ENCODE measurements around the gene ZKSCAN5. TPM values are rescaled to one million over a fixed set of nuclear protein-coding genes. Genes with fewer than 3 reads are reported as not detected.

The ZKSCAN5 gene
- total RNA-seq, 1 donor from 2014 or later = 14.4 TPM

- TF ChIP-seq CTCF (IDR thresholded peaks at IDR 0.05; ENCODE audit: unreplicated experiment) = no peak
- H3K27me3 Mint-ChIP-seq (ENCODE audit: low read depth) = no peaks in the 10 kb centered on the region
- no peak overlapping the region for H3K27ac Mint-ChIP-seq
- H3K4me1 Mint-ChIP-seq = peaks cover 27% of the 10 kb centered on the region
- no peaks in the 10 kb centered on the region for H3K9me3 Mint-ChIP-seq
- no peak for DNase-seq (ENCODE audit: low spot score in 2 of 2, unreplicated experiment in 2 of 2)
- H3K4me3 Mint-ChIP-seq = no peak overlapping the region
- peaks cover 12% of the 10 kb centered on the region for H3K36me3 Mint-ChIP-seq
Measured at GRCh38 chr7:99554939-99555338, 50.5 kb downstream of the ZKSCAN5 start.

GRCh38 chr7:99557196-99557607 is 52.7 kb downstream of the ZKSCAN5 start:
- Mint-ChIP-seq H3K9me3 (no peaks in the 10 kb centered on the region), H3K4me1 (peaks cover 17% of the 10 kb centered on the region), H3K4me3 (peak overlapping the region; percentile 96), H3K27ac (peak overlapping the region; percentile 94), H3K36me3 (peaks cover 13% of the 10 kb centered on the region), H3K27me3 (ENCODE audit: low read depth) (no peaks in the 10 kb centered on the region)
- TF ChIP-seq CTCF (IDR thresholded peaks at IDR 0.05; ENCODE audit: unreplicated experiment) = no peak
- no peak for DNase-seq (ENCODE audit: low spot score in 2 of 2, unreplicated experiment in 2 of 2)

DNA sequence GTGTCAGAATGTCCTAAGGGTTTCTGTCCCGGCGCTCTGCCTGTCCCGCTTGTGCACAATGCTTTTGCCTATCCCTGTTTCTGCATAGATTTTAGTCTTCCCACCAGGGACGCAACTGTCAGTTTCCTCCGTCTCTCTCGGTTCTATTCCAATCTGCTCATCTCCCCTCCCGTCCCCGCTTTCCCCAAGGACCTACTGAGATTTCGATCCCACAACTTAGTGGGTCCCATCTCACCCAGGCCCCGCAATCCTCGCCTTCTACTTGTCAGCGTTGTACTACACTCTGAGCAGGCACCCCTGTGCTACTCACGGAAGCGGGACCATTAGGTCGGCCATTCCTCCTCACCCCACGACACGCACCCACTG is 53.5 kb downstream of the ZKSCAN5 start:
- Mint-ChIP-seq H3K4me3 (peak overlapping the region; percentile 96), H3K9me3 (no peaks in the 10 kb centered on the region), H3K27ac (peak overlapping the region; percentile 94), H3K36me3 (peaks cover 20% of the 10 kb centered on the region), H3K4me1 (peaks cover 14% of the 10 kb centered on the region), H3K27me3 (ENCODE audit: low read depth) (no peaks in the 10 kb centered on the region)
- no peak for DNase-seq (ENCODE audit: low spot score in 2 of 2, unreplicated experiment in 2 of 2)
- TF ChIP-seq CTCF (IDR thresholded peaks at IDR 0.05; ENCODE audit: unreplicated experiment) = no peak

DNA sequence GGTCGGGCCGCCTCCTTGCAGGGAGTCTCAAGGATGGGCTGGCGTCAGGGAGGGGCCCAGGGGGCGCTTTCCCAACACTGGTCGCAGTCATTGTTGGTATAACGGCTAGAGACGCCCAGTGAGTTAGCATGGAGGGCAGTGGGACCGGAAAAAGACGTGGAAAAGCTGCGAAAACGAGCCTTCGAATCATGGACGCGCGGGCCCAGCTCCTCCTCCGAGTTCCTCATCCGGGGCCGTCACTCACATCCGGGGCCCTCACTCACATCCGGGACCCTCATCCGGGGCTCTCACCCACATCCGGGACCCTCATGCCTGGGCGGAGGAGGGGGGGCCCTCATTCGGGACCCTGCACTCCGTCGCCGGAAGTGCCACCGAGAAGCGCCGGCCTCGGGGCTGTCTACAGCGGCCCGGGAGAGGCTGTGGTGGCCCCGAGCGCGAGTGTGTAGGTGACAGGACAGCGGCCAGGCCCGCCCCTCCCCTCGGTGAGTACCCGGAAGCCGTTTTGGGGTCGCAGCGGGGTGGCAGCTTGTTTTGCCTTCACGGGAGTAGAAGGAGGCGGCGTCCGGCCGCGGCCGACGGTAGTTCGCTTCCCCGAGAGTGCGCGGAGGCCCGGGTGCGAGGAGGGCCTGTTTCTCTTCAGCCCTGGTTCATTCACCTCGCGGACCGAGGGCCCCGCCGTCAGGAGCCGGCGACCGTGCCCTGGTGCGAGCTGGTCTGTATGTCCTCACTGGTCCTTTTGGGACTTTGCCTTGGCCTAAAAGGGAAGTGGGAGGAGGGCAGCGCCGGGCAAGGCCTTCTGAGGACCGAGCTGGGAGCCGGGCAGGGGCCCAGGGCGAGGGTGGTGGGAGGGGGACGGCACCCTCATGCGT is 54.1 kb downstream of the ZKSCAN5 start, which contains the start of gene ZNF655:
ZNF655 (plus strand) TSS at position 337 of the 869 bp plus-strand sequence. CDS start 1,918 bp downstream, outside the sequence.
- Mint-ChIP-seq H3K36me3 (peaks cover 22% of the 10 kb centered on the region), H3K27ac (peak within 1 kb of the TSS; percentile 94), H3K4me3 (peak within 1 kb of the TSS; percentile 96), H3K27me3 (ENCODE audit: low read depth) (no peaks in the 10 kb centered on the region), H3K4me1 (peaks cover 12% of the 10 kb centered on the region), H3K9me3 (no peaks in the 10 kb centered on the region)
- no peak for TF ChIP-seq CTCF (IDR thresholded peaks at IDR 0.05; ENCODE audit: unreplicated experiment)
- DNase-seq (ENCODE audit: low spot score in 2 of 2, unreplicated experiment in 2 of 2) = peak; percentile 85 to 96

GRCh38 chr7:99559175-99559915 is 54.9 kb downstream of the ZKSCAN5 start:
- no peak for DNase-seq (ENCODE audit: low spot score in 2 of 2, unreplicated experiment in 2 of 2)
- TF ChIP-seq CTCF (IDR thresholded peaks at IDR 0.05; ENCODE audit: unreplicated experiment) = no peak
- no peaks in the 10 kb centered on the region for H3K27me3 Mint-ChIP-seq (ENCODE audit: low read depth)

More at GRCh38 chr7:99559175-99559915, 54.9 kb downstream of the ZKSCAN5 start:
- Mint-ChIP-seq H3K4me1 (peaks cover 12% of the 10 kb centered on the region), H3K9me3 (no peaks in the 10 kb centered on the region), H3K4me3 (peak overlapping the region; percentile 96), H3K36me3 (peaks cover 29% of the 10 kb centered on the region), H3K27ac (peak overlapping the region; percentile 94)
